Stomach (tissue), 9 donors: ENCODE measurements around the gene PRR18. TPM values are rescaled to one million over a fixed set of nuclear protein-coding genes. Genes with fewer than 3 reads are reported as not detected.

Source experiments
- DNase-seq, 2 donors: peaks; one replicate each; pipeline versions ENCODE4 v3.0.0 to v3.0.0-alpha.2; 2013 to 2019
- H3K27ac ChIP-seq, 5 donors: fragments of 200-600 bp in 4 of 5; sonication (generic) in 4 of 5; one replicate each; pipeline ENCODE4 v1.5.1; 2013 to 2019; ENCODE audit warnings: mild to moderate bottlenecking in 1 of 5, moderate library complexity in 1 of 5
- H3K27me3 ChIP-seq, 3 donors: fragments of 200-600 bp; sonication (generic); one replicate each; pipeline ENCODE4 v1.5.1; 2017 to 2019; ENCODE audit warnings: mixed run types in 1 of 3
- H3K36me3 ChIP-seq, 4 donors: fragments of 200-600 bp; sonication (generic); 1 replicate in 3 of 4; 2 replicates in 1 of 4; pipeline ENCODE4 v1.5.1; 2016 to 2019
- H3K4me1 ChIP-seq, 4 donors: fragments of 200-600 bp; sonication (generic); one replicate each; pipeline ENCODE4 v1.5.1; 2016 to 2019
- H3K4me3 ChIP-seq, 4 donors: fragments of 200-600 bp; sonication (generic) in 3 of 4; one replicate each; pipeline ENCODE4 v1.5.1; 2016 to 2019; ENCODE audit warnings: mild to moderate bottlenecking in 1 of 4
- H3K9me3 ChIP-seq, 4 donors: fragments of 200-600 bp; sonication (generic); one replicate each; pipeline ENCODE4 v1.5.1; 2016 to 2019
- CTCF ChIP-seq, 7 experiments: fragments of 450-650 bp in 4 of 7; fragments of 200-600 bp in 3 of 7; sonication (generic) in 3 of 7; IDR thresholded peaks; one replicate each; pipeline ENCODE4 v1.5.1; 2016 to 2019; ENCODE audit warnings: antibody characterized with exemption in 7 of 7, control low read depth in 2 of 7, mild to moderate bottlenecking in 1 of 7
- EP300 ChIP-seq: sonication (generic); formaldehyde crosslinking; IDR thresholded peaks from one replicate; pipeline ENCODE4 v1.6.1; 2017; ENCODE audit warnings: antibody characterized with exemption
- POLR2A ChIP-seq, 4 donors: fragments of 450-650 bp; IDR thresholded peaks; one replicate each; pipeline ENCODE4 v1.6.1; 2016; ENCODE audit warnings: antibody characterized with exemption in 4 of 4, control low read depth in 2 of 4, mild to moderate bottlenecking in 1 of 4, moderate library complexity in 1 of 4
- POLR2AphosphoS5 ChIP-seq, 3 donors: sonication (generic); formaldehyde crosslinking; IDR thresholded peaks; one replicate each; pipeline ENCODE4 v1.6.1; 2016; ENCODE audit warnings: antibody characterized with exemption in 3 of 3
- WGBS, 5 donors: extraction: QIAGEN DNeasy Blood & Tissue Kit in 3 of 5; methylation state at CpG; one replicate each; pipeline versions ENCODE4 v1.1.5 to v1.1.7; 2013 to 2018; 5-methylcytosine and 5-hydroxymethylcytosine counted together
- intact Hi-C: fragments of 100-400 bp; cut with DNase I; formaldehyde crosslinking; loops from one replicate; pipeline ENCODE4 v1.15.1; 2023; ENCODE audit warnings: low total_unique reads
- polyA plus RNA-seq, 3 donors: library from polyadenylated mRNA; stranded (reverse); fragments of 200-250 nt; gene quantifications; one replicate each; pipeline ENCODE4 v1.2.3, GENCODE V29; 2013
- total RNA-seq, 5 donors: library from RNA; depleted of rRNA; stranded (reverse); fragments of >200 nt; gene quantifications; one replicate each; pipeline versions ENCODE4 v1.1.0 to v1.2.3, GENCODE V29; 2014 to 2016
- donor health status: healthy with polysubstance abuse.
- donor health status: Bipolar disorder and iron deficiency.
- donor health status: healthy.

Gene PRR18
- total and polyA plus RNA-seq, 8 donors: 0.18 TPM; not detected in 7

- no peak overlapping the region for H3K27ac ChIP-seq
- intact Hi-C loops: no loop called here
- 91 to 93% (median 92%) methylated on average over 10 to 12 of the region's 12 CpGs for WGBS, 5 donors
- peaks cover 8 to 49% (median 30%) of the 10 kb centered on the region in 3 donors for H3K27me3 ChIP-seq
- DNase-seq: no peak
- no peak overlapping the region for H3K4me3 ChIP-seq
- H3K4me1 ChIP-seq: peaks cover 18 to 30% (median 28%) of the 10 kb centered on the region in 4 donors
- H3K9me3 ChIP-seq: no peaks in the 10 kb centered on the region
- H3K36me3 ChIP-seq: no peaks in the 10 kb centered on the region
- TF ChIP-seq CTCF (IDR thresholded peaks at IDR 0.05): no peak
- TF ChIP-seq EP300: no peak
- no peak for TF ChIP-seq POLR2AphosphoS5 (IDR thresholded peaks at IDR 0.05)
- TF ChIP-seq POLR2A (IDR thresholded peaks at IDR 0.05): no peak
Observed at GRCh38 chr6:166310634-166311033, 2.4 kb upstream of the PRR18 start.

DNA sequence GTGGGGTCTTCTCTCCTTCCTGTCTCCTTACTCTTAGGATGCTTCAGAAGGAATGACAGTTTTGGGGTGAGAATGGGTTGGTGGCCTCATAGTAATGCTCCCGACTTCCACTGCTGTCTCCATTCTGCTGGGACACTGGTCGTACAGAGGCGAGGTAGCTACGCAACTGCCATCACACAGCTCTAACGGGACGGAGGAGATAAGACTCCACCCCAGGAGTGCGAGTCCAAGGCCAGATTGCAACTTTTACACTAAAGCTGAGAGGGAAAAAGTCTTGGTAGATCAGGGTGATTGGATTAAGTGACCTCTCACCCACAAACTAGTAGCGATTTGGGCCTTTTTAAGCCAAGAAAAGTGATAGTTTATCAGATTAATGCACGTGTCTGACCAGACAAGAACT, 1.8 kb upstream of the PRR18 start:
- Histone ChIP-seq H3K27ac (no peak overlapping the region), H3K27me3 (peaks cover 8 to 56% (median 32%) of the 10 kb centered on the region in 3 donors)
- WGBS, 5 donors: 73 to 86% (median 76%) methylated on average over 9 of the region's 9 CpGs

GRCh38 chr6:166308769-166309589, 787 bp upstream of the PRR18 start:
- 22 to 51% (median 31%) methylated on average over 6 to 11 of the region's 11 CpGs for WGBS, 5 donors
- intact Hi-C loops: no loop called here
- H3K4me1 ChIP-seq: peaks cover 18 to 30% (median 27%) of the 10 kb centered on the region in 4 donors
- peaks cover 8 to 65% (median 32%) of the 10 kb centered on the region in 3 donors for H3K27me3 ChIP-seq
- H3K36me3 ChIP-seq: no peaks in the 10 kb centered on the region
- DNase-seq: peak; percentile 52 to 68
- TF ChIP-seq POLR2A (IDR thresholded peaks at IDR 0.05): no peak
- TF ChIP-seq CTCF (IDR thresholded peaks at IDR 0.05): no peak
- TF ChIP-seq EP300: no peak
- TF ChIP-seq POLR2AphosphoS5 (IDR thresholded peaks at IDR 0.05): no peak
- no peaks in the 10 kb centered on the region for H3K9me3 ChIP-seq
- no peak overlapping the region for H3K27ac ChIP-seq
- H3K4me3 ChIP-seq: peak overlapping the region; percentile 48 to 71 (median 52)

More for the DNA sequence above, 1.8 kb upstream of the PRR18 start:
- no peak for TF ChIP-seq EP300
- Histone ChIP-seq H3K9me3 (no peaks in the 10 kb centered on the region), H3K4me3 (no peak overlapping the region), H3K4me1 (peaks cover 18 to 30% (median 27%) of the 10 kb centered on the region in 4 donors), H3K36me3 (no peaks in the 10 kb centered on the region)
- no peak for DNase-seq
- intact Hi-C loops: no loop called here

GRCh38 chr6:166307082-166308032, 835 bp downstream of the PRR18 start:
- H3K27me3 ChIP-seq: peaks cover 8 to 71% (median 36%) of the 10 kb centered on the region in 3 donors
- peaks cover 18 to 30% (median 27%) of the 10 kb centered on the region in 4 donors for H3K4me1 ChIP-seq
- peak overlapping the region; percentile 48 to 71 (median 52) for H3K4me3 ChIP-seq
- no peak overlapping the region for H3K27ac ChIP-seq
- H3K9me3 ChIP-seq: no peaks in the 10 kb centered on the region
- TF ChIP-seq CTCF (IDR thresholded peaks at IDR 0.05): no peak
- TF ChIP-seq POLR2AphosphoS5 (IDR thresholded peaks at IDR 0.05): no peak
- no peak for TF ChIP-seq POLR2A (IDR thresholded peaks at IDR 0.05)
- TF ChIP-seq EP300: no peak
- DNase-seq: peak in 1 of 2 donors; percentile 62
- H3K36me3 ChIP-seq: no peaks in the 10 kb centered on the region
- intact Hi-C loops: no loop called here
- WGBS, 5 donors: 1 to 4% (median 2%) methylated on average over 9 to 115 of the region's 115 CpGs
